ENCODE results near the gene GFER.

The GFER gene

GRCh38 chr16:1975432-1976215 is 8.4 kb upstream of the GFER start:
- peaks cover 9% of the 10 kb centered on the region for H3K4me1 ChIP-seq (ENCODE audit: control insufficient read depth, insufficient read depth, low read length)
- 95 to 97% methylated on average over 33 of the region's 33 CpGs for WGBS, 2 experiments
- no peaks in the 10 kb centered on the region for H3K9me3 ChIP-seq (ENCODE audit: control insufficient read depth, low read length)
- no peak overlapping the region for H3K4me3 ChIP-seq (ENCODE audit: insufficient read depth, low read depth, low read length)
- H3K27ac ChIP-seq (ENCODE audit: insufficient read depth, low read depth, low read length, poor library complexity, severe bottlenecking): no peak overlapping the region
- peaks cover 25% of the 10 kb centered on the region for H3K36me3 ChIP-seq (ENCODE audit: control insufficient read depth, insufficient read depth, low read length)
- peaks cover 24% of the 10 kb centered on the region for H3K27me3 ChIP-seq (ENCODE audit: control insufficient read depth, insufficient read depth, low read length, poor library complexity, severe bottlenecking)

DNA sequence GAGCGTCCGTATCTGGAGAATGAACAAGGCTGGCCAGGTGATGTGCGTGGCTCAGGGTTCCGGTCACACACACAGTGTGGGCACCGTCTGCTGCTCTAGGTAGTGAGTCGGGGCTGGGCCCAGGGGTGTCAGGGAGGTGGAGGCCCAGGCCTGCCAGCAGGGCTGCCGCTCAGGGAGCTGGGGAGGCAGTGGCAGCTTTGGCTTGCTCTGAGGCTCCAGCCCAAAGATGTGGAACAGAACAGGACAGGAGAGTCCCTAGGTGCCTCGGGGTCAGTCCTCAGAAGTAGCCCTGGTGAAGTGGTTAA is 7.8 kb upstream of the GFER start:
- Histone ChIP-seq H3K4me3 (ENCODE audit: insufficient read depth, low read depth, low read length) (no peak overlapping the region), H3K27ac (ENCODE audit: insufficient read depth, low read depth, low read length, poor library complexity, severe bottlenecking) (no peak overlapping the region), H3K4me1 (ENCODE audit: control insufficient read depth, insufficient read depth, low read length) (peaks cover 14% of the 10 kb centered on the region), H3K9me3 (ENCODE audit: control insufficient read depth, low read length) (no peaks in the 10 kb centered on the region), H3K36me3 (ENCODE audit: control insufficient read depth, insufficient read depth, low read length) (peaks cover 25% of the 10 kb centered on the region), H3K27me3 (ENCODE audit: control insufficient read depth, insufficient read depth, low read length, poor library complexity, severe bottlenecking) (peaks cover 29% of the 10 kb centered on the region)
- WGBS, 2 experiments: 97% methylated on average over 8 of the region's 8 CpGs

DNA sequence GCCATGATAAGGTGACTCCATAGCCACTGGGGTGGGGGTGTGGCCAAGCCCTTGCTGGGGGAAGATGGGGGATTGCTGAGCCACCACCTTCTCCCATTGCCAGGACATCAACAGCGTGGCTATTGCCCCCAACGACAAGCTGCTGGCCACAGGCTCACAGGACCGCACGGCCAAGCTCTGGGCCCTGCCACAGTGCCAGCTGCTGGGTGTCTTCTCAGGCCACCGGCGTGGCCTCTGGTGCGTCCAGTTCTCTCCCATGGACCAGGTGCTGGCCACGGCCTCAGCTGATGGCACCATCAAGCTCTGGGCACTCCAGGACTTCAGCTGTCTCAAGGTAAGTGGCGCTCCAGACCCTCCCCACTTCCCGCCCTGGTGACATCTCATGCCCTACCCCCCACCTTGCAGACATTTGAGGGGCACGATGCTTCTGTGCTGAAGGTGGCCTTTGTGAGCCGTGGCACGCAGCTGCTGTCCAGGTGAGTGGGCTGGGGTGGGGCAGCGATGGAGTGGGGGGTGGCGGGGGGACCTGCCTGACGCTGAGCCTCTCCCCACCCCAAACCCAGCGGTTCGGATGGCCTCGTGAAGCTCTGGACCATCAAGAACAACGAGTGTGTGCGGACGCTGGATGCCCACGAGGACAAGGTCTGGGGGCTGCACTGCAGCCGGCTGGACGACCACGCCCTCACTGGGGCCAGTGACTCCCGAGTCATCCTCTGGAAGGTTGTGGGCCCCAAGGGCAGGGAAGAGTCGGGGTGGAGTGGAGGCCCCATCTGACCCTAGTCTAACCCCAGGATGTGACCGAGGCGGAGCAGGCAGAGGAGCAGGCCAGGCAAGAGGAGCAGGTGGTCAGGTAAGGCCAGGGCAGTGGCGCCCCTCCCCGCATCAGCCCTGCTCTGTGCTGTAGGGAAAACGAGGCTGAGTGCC is 6.8 kb upstream of the GFER start:
- Histone ChIP-seq H3K27ac (ENCODE audit: insufficient read depth, low read depth, low read length, poor library complexity, severe bottlenecking) (no peak overlapping the region), H3K4me1 (ENCODE audit: control insufficient read depth, insufficient read depth, low read length) (peaks cover 21% of the 10 kb centered on the region), H3K4me3 (ENCODE audit: insufficient read depth, low read depth, low read length) (no peak overlapping the region), H3K36me3 (ENCODE audit: control insufficient read depth, insufficient read depth, low read length) (peaks cover 25% of the 10 kb centered on the region), H3K9me3 (ENCODE audit: control insufficient read depth, low read length) (no peaks in the 10 kb centered on the region), H3K27me3 (ENCODE audit: control insufficient read depth, insufficient read depth, low read length, poor library complexity, severe bottlenecking) (peaks cover 40% of the 10 kb centered on the region)
- WGBS, 2 experiments: 95 to 97% methylated on average over 33 of the region's 33 CpGs

- no peak overlapping the region for H3K27ac ChIP-seq (ENCODE audit: insufficient read depth, low read depth, low read length, poor library complexity, severe bottlenecking)
- peaks cover 23% of the 10 kb centered on the region for H3K4me1 ChIP-seq (ENCODE audit: control insufficient read depth, insufficient read depth, low read length)
- H3K9me3 ChIP-seq (ENCODE audit: control insufficient read depth, low read length): no peaks in the 10 kb centered on the region
- H3K36me3 ChIP-seq (ENCODE audit: control insufficient read depth, insufficient read depth, low read length): peaks cover 25% of the 10 kb centered on the region
- no peak overlapping the region for H3K4me3 ChIP-seq (ENCODE audit: insufficient read depth, low read depth, low read length)
- peaks cover 46% of the 10 kb centered on the region for H3K27me3 ChIP-seq (ENCODE audit: control insufficient read depth, insufficient read depth, low read length, poor library complexity, severe bottlenecking)
- 95 to 97% methylated on average over 18 of the region's 18 CpGs for WGBS, 2 experiments
Observed at GRCh38 chr16:1977875-1978268, 6.1 kb upstream of the GFER start.

- Histone ChIP-seq H3K36me3 (ENCODE audit: control insufficient read depth, insufficient read depth, low read length) (peaks cover 25% of the 10 kb centered on the region), H3K4me3 (ENCODE audit: insufficient read depth, low read depth, low read length) (no peak overlapping the region), H3K4me1 (ENCODE audit: control insufficient read depth, insufficient read depth, low read length) (peaks cover 26% of the 10 kb centered on the region), H3K27ac (ENCODE audit: insufficient read depth, low read depth, low read length, poor library complexity, severe bottlenecking) (no peak overlapping the region), H3K27me3 (ENCODE audit: control insufficient read depth, insufficient read depth, low read length, poor library complexity, severe bottlenecking) (peaks cover 51% of the 10 kb centered on the region), H3K9me3 (ENCODE audit: control insufficient read depth, low read length) (no peaks in the 10 kb centered on the region)
- 79 to 82% methylated on average over 37 of the region's 37 CpGs for WGBS, 2 experiments
Observed at GRCh38 chr16:1978476-1979120, 5.4 kb upstream of the GFER start.

DNA sequence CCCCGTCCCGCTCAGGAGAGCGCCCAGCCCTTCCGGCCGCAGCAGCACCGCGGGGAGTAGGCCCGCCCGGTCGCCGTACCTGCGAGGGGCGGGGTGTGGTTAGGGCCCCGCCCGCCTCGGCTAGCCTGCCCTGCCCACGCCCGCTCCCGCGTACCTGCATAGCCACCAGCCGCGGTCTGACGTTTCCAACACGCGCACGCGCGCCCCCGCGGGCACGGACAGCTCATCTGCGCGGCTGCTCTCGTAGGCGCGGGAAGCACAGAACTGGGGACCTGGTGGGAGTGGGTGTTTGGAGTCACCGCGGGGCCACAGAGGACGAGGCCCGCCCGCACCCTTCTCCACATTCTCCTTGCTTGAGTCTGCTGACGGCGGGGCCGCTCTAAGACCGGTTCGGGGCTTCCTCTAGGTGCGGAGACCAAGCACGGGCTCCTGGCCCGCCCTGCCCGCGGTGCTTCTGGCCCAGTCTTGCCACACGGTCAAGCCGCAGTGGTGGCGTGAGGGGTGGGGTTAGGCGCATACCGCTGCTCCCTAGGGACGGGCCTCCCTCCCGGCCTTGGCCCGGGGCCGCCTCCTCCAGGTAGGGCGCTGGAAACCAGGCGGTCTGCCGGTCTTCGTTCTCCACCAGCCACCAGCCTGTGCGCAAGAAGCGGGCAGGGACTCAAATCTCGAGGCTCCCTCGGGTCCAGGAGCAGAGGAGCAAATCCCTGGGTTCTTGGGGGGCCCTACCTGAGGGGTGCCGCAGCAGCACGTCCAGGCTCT is 4.5 kb upstream of the GFER start:
- H3K9me3 ChIP-seq (ENCODE audit: control insufficient read depth, low read length): no peaks in the 10 kb centered on the region
- peaks cover 26% of the 10 kb centered on the region for H3K4me1 ChIP-seq (ENCODE audit: control insufficient read depth, insufficient read depth, low read length)
- WGBS, 2 experiments: 11 to 13% methylated on average over 70 of the region's 70 CpGs
- H3K4me3 ChIP-seq (ENCODE audit: insufficient read depth, low read depth, low read length): no peak overlapping the region
- H3K27me3 ChIP-seq (ENCODE audit: control insufficient read depth, insufficient read depth, low read length, poor library complexity, severe bottlenecking): peaks cover 51% of the 10 kb centered on the region
- no peak overlapping the region for H3K27ac ChIP-seq (ENCODE audit: insufficient read depth, low read depth, low read length, poor library complexity, severe bottlenecking)
- H3K36me3 ChIP-seq (ENCODE audit: control insufficient read depth, insufficient read depth, low read length): peaks cover 25% of the 10 kb centered on the region

DNA sequence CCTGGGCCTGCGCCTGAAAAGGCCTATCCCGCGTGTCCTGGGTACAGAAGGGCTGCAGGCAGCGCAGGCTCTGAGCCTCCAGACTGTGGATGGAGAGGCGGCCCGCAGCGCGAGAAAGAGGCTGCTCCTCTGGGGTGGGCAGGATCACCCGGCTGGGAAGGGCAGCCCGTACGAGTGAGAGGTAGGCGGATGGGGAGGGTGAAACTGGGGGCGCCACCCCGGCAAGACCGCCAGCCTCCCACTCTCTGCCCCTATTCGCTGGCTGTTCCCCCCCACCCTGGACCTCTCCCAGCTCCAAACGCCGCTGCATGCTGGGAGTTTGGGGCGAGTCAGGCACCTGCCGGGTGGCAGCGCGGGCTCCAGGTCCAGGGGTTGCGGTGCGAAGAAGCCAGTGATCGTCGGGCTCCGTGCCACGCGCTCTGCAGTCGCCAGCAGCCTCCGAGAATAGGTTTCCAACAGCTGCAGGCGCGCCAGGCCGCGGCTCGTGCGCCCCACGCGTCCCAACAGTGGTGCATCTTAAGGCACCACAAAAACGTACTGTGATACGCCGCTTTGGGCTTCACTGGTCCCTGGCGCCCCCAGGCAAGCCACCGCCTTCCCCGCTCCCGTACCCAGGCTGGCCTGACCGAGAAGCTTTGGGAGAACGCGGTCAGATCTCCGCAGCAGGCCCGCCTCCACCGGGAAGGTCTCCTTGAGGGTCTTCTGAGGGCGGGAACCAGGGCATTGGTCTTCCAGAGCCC is 3.8 kb upstream of the GFER start:
- H3K4me1 ChIP-seq (ENCODE audit: control insufficient read depth, insufficient read depth, low read length): peaks cover 26% of the 10 kb centered on the region
- no peak overlapping the region for H3K4me3 ChIP-seq (ENCODE audit: insufficient read depth, low read depth, low read length)
- no peaks in the 10 kb centered on the region for H3K9me3 ChIP-seq (ENCODE audit: control insufficient read depth, low read length)
- H3K36me3 ChIP-seq (ENCODE audit: control insufficient read depth, insufficient read depth, low read length): peaks cover 17% of the 10 kb centered on the region
- H3K27me3 ChIP-seq (ENCODE audit: control insufficient read depth, insufficient read depth, low read length, poor library complexity, severe bottlenecking): peaks cover 51% of the 10 kb centered on the region
- 20 to 22% methylated on average over 53 of the region's 53 CpGs for WGBS, 2 experiments
- H3K27ac ChIP-seq (ENCODE audit: insufficient read depth, low read depth, low read length, poor library complexity, severe bottlenecking): no peak overlapping the region

DNA sequence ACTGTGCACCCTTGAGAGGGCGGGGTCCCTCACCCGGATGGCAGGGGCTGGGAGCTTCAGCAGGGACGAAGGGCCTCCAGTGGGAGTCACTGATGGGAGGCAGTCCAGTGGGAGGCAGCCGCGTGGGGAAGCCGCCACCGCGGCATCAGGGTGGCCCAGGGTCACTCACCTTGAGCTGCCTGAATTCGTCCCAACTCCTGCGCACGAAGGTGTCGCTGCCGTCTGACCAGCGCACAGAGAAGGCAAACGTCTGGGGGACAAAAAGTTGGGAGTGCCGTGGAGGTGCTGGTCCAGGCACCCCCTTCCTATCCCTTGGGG is 3.3 kb upstream of the GFER start:
- H3K27ac ChIP-seq (ENCODE audit: insufficient read depth, low read depth, low read length, poor library complexity, severe bottlenecking): no peak overlapping the region
- peaks cover 26% of the 10 kb centered on the region for H3K4me1 ChIP-seq (ENCODE audit: control insufficient read depth, insufficient read depth, low read length)
- no peak overlapping the region for H3K4me3 ChIP-seq (ENCODE audit: insufficient read depth, low read depth, low read length)
- WGBS, 2 experiments: 57 to 60% methylated on average over 16 of the region's 16 CpGs
- H3K9me3 ChIP-seq (ENCODE audit: control insufficient read depth, low read length): no peaks in the 10 kb centered on the region
- peaks cover 20% of the 10 kb centered on the region for H3K36me3 ChIP-seq (ENCODE audit: control insufficient read depth, insufficient read depth, low read length)
- H3K27me3 ChIP-seq (ENCODE audit: control insufficient read depth, insufficient read depth, low read length, poor library complexity, severe bottlenecking): peaks cover 51% of the 10 kb centered on the region

- H3K27me3 ChIP-seq (ENCODE audit: control insufficient read depth, insufficient read depth, low read length, poor library complexity, severe bottlenecking): peaks cover 51% of the 10 kb centered on the region
Observed at GRCh38 chr16:1981398-1981836, 2.6 kb upstream of the GFER start, which contains the start of gene NOXO1. TSS of gene NOXO1 (minus strand) at chr16:1981469. CDS start at chr16:1981179, 290 bp downstream.

More at GRCh38 chr16:1981398-1981836, 2.6 kb upstream of the GFER start, which contains the start of gene NOXO1:
- WGBS, 2 experiments: 59 to 62% methylated on average over 6 of the region's 6 CpGs
- Histone ChIP-seq H3K36me3 (ENCODE audit: control insufficient read depth, insufficient read depth, low read length) (peaks cover 26% of the 10 kb centered on the region), H3K27ac (ENCODE audit: insufficient read depth, low read depth, low read length, poor library complexity, severe bottlenecking) (no peak within 1 kb of the TSS), H3K9me3 (ENCODE audit: control insufficient read depth, low read length) (no peaks in the 10 kb centered on the region), H3K4me3 (ENCODE audit: insufficient read depth, low read depth, low read length) (no peak within 1 kb of the TSS), H3K4me1 (ENCODE audit: control insufficient read depth, insufficient read depth, low read length) (peaks cover 26% of the 10 kb centered on the region)
